Ramos (cell line): ENCODE measurements around the gene ESR1.

Source experiments
- in situ Hi-C: fragments of 300-500 bp; cut with MboI; formaldehyde crosslinking; loops from one replicate; pipeline ENCODE4 v1.14.3; 2022; ENCODE audit warnings: low sequenced_read_pairs; ENCODE audit not compliant: unreplicated experiment

The ESR1 gene

DNA sequence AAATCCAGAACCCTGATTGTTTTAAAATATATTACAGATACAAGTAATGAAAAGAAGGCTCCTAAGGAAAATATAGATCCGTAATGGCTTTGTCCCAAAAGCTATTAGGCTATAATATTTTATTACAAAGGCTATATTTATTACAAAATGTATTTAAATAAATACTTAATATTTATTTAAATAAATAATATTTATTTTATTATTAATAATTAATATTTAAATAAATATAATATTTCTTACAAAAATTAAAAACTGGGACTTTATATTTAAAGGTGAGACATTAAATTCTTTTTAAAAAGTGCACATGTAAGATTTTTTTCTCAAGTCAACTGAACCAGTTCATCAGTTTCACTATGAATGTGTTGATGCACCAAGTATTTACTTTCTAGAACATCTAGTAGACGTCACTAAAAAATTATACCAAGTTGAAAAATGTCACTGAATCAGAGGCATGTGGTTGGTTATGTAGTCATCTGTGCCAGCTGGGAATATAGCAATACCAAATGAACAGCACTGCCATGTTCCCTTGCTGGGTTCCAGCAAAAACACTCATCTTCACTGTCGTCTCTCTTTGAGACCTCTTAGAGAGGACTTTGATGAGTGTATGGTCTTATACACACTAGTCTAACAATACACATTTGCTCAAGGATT is 278.9 kb downstream of the ESR1 start:
- in situ Hi-C loops: no loop called here

DNA sequence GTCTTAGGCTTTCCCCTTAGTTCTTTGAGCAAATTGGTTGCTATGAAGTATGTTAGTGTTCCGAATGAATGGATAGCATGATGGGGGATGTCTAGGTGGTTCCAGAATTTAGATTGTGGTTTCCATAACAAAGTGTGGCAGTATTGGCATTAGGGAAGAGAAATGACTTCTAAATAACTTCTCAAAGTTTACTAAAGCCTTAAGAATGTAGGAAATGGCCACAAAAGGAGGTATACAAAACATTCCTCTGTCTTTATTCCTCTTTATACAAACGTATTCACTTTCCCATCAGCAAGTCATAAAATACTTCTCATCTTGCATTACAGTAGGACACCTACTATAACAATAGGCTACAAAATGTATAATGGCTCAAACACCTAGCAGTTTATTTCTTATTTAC is 279.6 kb downstream of the ESR1 start:
- in situ Hi-C loops: no loop called here

DNA sequence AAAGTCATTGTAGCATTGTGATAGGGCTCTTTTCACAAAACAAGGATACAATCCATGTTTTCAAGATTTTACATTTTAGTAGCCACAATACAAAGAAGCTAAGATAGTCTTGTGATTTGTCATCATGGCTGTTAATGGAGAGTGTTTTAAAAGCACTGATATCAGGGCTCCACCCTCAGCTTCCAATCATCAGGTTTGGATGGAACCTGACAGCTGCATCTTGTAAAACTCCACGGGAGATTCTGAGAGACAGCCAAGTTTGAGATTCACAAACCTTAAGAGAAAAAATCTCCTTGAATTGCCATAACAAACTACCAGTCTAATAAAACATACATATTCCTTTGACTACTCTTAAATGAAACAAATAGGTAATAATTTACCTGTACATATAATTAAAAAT is 280.2 kb downstream of the ESR1 start:
- in situ Hi-C loops: no loop called here

DNA sequence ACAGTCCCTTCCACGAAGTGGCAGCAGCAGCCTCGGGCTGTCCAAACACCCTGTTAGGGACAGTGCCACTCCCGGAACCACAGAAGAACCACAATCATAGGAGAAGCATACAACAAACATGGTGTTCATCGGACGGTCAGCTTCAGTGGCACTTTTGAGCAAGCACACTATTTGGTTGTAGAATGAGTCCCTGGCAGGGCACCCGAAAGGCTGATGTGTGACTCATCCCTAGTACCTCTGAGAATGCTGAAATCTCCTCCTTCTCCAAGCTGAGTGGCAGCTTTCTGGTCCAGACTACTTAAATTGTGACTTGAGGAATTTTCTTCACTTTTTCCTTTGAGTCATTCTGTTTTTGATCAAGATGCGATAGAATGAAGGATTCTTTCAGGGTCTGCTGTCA is 282.5 kb downstream of the ESR1 start:
- in situ Hi-C loops: no loop called here

DNA sequence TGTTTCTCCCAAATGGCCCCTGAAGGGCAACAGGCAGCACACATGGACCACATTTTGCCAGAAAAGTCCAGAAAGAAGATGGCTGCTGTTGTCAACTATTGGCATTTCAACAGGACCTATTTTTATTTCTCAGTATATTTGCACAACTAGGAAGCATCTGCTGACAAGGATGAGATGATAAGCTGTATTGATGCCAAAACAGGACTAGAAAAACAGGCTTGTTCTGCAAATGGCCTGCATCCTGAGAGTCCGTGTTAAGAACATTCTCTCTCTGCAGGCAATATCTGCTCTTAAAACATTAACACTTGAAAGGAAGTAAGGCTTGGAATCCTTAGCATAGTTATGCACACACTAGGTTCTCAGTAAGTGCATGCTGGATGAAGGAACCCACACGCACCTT is 283.7 kb downstream of the ESR1 start:
- in situ Hi-C loops: no loop called here

DNA sequence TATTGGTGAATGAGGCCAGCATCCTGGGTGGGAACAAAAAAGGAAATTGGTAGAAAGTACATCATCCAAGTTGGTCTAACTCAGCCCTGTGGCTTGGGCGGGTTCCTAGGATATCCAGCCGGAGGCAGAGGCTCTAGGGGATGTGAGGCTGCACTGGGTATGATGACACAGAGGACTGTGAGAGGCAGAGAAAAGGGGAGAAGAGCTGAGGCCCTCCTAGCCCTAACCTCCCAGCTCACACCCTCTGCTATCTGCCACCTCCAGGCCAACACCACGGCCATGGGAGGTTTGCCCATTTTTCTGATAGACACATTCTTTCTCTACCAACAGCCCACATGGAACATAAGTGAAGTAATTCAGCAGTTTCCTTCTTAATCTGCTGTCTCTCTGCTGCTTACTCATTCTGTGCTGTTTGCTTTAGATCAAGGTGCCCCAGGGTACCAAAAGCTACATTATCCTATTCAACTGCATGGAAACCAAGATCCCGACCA is 284.4 kb downstream of the ESR1 start:
- in situ Hi-C loops: no loop called here

DNA sequence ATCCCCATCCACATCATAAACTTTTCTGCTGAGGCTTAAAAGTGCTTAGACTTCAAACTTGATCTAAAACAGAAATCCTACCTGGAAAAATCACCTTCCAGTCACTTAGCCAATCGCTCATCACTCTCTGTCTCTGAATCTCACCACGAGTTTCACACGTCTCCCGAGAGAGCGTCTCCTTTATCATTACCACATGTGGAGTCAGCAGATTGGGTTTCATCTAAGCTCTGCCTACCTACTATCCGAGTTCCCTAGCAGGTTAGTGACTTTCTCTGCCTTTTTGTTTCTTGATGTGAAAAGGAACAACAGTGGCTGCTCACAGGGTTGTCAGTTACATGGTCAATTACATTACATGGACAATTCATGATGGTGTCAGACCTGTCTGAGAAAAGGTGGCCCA is 286.2 kb downstream of the ESR1 start:
- in situ Hi-C loops: no loop called here

DNA sequence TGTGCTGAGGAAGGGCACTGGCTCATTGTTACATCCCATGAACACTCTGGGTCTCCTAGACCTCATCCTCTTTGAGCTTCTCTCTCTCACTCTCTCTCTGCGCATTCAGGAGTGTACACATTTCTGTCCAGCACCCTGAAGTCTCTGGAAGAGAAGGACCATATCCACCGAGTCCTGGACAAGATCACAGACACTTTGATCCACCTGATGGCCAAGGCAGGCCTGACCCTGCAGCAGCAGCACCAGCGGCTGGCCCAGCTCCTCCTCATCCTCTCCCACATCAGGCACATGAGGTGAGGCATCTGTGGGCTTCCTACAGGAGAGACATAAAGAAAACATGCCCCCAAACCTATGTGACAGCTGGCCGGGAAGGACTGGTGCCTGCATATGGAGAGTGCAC is 286.8 kb downstream of the ESR1 start:
- in situ Hi-C loops: no loop called here

DNA sequence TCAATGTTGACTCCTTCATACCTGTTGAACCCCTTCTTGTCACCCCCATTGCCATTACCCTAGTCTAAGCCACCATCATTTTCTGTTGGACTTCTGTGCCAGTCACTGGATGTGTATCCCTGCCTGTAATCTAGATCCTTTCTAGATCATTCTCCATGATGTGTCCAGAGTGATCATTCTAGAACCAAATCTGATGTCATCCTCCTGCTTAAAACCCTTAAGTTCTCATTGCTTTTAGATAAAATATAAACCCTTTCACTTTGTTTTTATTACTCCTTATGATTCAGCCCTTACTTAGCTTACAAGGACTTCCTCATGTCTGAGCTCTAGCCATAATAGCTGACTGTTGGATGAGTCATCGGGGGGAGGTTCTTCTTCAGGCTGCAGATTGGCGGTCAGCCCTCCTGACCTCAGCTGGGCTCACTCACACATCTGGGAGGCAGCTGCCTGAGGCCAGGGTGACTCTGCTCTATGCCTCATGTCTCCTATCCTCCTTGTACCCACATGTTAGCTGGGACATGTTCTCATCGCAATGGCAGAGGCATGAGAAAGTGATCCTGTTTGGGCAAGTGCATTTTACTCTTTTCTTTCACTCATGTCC is 287.6 kb downstream of the ESR1 start:
- in situ Hi-C loops: no loop called here

DNA sequence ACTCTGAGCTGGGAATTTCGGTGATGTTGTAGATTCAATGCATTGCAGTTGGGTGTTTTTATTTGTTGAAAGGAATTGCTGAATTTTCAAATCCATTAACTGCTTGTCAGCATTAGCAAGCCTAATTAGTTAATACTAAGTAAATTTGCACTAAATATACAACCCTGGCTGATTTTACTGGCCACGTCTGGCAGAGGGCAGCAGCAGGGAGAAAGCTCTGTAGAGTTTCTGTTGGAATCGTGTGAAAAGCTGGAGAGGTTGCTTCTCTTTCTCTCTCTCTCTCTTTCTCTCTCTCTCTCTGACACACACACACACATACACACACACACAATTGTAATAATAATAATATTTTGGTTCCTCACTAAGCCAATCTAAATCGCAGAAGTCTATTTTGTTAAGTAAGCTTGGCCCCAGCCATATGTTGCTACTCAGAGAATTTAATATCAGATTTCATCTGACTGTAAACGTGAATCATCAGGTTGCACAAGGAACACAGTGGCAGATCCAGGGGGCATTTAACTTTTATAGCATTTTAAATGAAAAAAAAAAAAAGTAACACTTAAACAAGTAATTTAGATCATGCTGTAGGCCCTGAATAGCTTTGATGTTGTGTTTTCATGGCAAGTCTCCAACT is 289.5 kb downstream of the ESR1 start:
- in situ Hi-C loops: no loop called here

DNA sequence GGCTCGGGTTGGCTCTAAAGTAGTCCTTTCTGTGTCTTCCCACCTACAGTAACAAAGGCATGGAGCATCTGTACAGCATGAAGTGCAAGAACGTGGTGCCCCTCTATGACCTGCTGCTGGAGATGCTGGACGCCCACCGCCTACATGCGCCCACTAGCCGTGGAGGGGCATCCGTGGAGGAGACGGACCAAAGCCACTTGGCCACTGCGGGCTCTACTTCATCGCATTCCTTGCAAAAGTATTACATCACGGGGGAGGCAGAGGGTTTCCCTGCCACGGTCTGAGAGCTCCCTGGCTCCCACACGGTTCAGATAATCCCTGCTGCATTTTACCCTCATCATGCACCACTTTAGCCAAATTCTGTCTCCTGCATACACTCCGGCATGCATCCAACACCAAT is 291.2 kb downstream of the ESR1 start:
- in situ Hi-C loops: no loop called here

DNA sequence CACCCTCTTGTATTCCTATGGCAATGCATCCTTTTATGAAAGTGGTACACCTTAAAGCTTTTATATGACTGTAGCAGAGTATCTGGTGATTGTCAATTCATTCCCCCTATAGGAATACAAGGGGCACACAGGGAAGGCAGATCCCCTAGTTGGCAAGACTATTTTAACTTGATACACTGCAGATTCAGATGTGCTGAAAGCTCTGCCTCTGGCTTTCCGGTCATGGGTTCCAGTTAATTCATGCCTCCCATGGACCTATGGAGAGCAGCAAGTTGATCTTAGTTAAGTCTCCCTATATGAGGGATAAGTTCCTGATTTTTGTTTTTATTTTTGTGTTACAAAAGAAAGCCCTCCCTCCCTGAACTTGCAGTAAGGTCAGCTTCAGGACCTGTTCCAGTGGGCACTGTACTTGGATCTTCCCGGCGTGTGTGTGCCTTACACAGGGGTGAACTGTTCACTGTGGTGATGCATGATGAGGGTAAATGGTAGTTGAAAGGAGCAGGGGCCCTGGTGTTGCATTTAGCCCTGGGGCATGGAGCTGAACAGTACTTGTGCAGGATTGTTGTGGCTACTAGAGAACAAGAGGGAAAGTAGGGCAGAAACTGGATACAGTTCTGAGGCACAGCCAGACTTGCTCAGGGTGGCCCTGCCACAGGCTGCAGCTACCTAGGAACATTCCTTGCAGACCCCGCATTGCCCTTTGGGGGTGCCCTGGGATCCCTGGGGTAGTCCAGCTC is 292.1 kb downstream of the ESR1 start:
- in situ Hi-C loops: no loop called here

DNA sequence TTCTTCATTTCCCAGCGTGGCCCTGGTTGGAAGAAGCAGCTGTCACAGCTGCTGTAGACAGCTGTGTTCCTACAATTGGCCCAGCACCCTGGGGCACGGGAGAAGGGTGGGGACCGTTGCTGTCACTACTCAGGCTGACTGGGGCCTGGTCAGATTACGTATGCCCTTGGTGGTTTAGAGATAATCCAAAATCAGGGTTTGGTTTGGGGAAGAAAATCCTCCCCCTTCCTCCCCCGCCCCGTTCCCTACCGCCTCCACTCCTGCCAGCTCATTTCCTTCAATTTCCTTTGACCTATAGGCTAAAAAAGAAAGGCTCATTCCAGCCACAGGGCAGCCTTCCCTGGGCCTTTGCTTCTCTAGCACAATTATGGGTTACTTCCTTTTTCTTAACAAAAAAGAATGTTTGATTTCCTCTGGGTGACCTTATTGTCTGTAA is 292.7 kb downstream of the ESR1 start:
- in situ Hi-C loops: no loop called here

DNA sequence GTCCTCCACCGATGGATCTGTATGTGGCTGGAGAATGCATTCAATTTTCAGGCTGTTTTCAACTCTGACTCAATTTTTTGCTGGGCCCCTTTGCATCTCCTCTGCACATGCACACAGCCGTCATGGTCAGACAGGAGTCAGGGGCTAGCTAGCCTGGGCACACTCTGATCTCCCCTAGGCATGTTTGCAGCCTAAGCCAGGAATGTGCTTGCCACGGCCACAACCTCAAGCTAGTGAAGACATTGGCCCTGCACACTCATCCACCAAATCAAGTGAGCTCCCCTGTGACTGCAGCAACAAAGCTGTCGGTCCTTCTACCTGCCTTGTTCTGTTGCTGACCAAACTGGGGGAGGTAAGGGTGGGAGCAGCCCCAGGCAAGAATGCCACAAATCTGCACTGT is 300.5 kb downstream of the ESR1 start:
- in situ Hi-C loops: no loop called here

DNA sequence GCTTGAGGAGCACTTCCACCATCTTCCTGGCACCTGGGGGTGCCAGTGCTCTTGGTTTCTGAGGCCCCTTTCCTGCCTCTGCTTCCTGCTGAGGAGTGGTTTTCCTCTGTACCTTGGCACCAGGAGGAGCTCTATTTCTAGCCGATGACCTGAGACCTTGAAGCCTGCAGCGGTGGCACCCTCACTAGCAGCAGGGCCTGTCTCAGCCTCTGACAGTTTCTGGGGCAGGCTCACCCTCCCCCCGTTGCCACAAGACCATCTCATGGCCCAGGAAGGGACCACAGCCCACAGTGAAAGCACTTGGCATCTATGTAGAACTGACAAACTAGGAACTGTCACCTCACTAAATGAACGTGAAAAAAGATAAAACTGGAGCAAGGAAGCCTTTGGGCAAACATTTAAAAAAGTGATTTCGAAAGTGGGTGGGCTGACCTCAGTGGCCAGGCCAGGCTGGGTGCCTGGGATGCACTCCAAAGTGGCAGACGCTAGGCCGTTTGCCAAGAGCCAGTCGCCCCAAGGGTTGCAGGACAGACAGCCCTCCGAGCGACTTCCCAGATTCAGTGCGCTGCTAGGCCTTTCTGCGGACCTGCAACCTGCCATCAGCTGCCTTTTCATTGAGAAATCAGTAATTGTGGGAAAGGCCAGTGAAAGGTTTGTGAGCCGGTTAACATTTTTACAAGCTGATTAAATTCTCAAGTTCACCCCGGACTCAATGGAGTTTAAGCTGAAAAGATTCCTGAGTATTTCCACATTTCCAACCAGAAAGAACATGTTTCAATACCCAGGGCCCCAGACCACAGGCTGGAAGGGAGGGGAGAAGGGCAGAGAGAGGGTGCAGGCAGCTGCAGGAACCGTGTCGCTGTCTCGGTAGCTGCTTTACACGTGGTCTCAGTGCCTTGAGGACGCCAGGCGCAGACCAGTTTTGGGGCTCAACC is 303.7 kb downstream of the ESR1 start:
- in situ Hi-C loops: no loop called here

DNA sequence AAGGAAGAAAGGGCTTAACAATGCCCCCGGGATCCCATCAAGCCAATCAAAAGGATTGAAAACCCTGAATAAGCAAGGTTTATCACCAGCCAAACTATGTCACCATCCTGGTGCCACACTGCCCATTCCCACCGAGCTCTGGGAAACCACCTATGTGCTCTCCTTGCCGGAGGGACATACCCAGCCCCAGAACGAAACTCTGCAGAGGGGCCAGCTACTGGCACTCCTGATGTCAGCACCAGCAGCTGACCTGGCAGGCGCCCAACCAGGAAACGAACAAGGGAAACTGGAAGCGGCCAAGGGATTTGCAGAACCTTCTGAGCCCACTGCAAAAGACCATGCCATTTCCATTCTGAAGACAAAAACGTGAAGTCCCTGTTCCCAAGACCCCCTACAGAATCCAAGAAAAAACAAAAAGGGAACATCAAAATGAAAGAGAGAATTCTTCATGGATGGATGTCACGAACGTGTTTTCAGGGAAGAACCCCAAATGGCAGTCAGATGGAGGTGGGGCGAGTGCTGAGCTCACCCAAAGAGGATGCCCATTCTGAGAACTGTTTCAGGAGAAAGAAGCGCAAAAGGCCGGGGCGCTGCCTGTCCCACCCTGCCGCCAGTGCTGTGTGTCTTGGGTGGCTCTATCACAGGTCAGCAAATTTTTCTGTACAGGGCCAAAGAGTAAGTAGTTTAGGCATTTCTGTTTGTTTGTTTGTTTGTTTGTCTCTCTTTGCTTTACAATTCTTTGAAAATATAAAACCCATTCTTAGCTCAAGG is 305.2 kb downstream of the ESR1 start:
- in situ Hi-C loops: no loop called here

DNA sequence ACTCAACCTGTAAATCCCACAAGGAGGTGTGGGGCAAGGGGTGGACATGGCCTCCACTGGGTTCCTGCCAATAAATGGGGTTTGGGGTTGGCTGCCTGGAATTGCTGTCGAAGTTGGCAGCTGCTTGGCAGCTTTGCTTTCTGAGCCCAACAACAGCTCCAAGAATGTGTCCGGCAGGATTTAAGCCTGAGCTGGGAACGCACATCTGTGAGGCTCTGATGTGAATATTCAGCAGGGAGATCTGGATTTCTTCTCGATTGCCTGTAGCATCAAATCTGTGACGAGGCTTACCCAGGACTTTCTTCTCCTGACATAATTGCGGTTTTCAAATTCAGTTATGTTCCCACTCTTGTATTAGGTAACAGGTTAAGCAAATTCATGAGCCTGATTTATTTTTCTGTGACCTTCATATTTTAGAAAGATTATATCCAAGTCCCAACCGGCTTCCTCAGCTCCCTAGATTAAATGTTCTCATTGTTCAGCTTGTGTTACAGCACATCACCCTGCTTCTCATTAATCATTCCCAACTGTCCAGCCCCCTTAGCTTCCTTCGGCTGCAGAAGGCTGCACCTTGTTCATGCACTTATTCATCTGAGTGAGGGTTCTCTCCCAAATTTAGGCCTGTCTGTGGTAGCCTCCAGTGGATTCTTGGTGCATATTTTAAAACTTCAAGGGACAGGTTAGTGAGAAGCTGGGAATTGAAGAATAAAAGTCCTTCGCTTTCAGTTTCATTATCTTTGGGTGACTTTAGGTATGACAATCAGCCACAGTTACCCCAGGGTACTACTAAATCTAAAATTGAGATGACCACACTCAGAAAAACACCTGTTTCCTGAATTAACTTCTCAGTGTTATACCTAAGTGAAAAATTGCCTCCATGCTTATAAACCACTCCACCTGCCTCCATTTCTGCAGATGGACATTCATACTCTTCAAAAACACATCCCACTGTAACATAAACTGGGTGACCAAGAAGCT is 310.0 kb downstream of the ESR1 start:
- in situ Hi-C loops: no loop called here

DNA sequence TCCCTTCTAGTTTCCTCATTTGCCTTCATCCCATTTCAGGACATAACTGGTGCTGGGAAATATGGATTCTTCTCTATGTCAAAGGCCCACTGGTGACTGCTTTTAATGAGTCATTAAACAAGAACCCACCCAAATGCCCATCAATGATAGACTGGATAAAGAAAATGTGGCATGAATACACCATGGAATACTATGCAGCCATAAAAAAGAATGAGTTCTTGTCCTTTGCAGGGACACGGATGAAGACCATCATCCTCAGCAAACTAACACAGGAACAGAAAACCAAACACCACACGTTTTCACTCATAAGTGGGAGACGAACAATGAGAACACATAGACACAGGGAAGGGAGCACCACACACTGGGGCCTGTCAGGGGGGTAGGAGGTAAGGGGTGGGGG is 310.7 kb downstream of the ESR1 start:
- in situ Hi-C loops: no loop called here
